ENCODE data around the gene SLCO3A1. TPM values are rescaled to one million over a fixed set of nuclear protein-coding genes. Genes with fewer than 3 reads are reported as not detected.

SLCO3A1 gene
- total RNA-seq, 1 donor = 5.4 TPM

DNA sequence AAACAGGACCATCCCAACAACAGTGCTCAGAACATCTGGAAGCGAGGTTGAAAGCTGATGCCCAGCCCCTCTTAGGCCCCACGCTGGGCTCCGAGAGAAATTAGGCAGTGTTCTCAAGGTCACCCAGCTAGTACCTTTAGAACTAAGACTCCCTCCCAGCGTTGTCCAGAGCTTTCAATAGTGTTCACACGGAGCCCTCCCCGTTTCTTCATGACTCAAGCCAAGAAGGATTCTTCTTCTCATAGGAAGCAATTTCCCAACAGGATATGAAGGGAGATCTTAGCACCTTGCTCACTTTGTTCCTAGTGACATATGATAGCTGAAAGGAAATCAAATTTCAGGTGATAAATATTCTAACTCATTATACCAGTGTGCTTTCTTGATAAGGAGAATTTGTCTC, 296.0 kb downstream of the SLCO3A1 start:
- H4K20me1 ChIP-seq (ENCODE audit: insufficient read depth, low read length) = no peaks in the 10 kb centered on the region
- no peaks in the 10 kb centered on the region for H3K9me3 ChIP-seq (ENCODE audit: low read depth, low read length)
- no peaks in the 10 kb centered on the region for H3K4me1 ChIP-seq (ENCODE audit: insufficient read depth, low read length)
- H3K36me3 ChIP-seq (ENCODE audit: insufficient read depth, low read length) = no peaks in the 10 kb centered on the region
- no peaks in the 10 kb centered on the region for H3K27me3 ChIP-seq (ENCODE audit: insufficient read depth, low read length)
- no peak overlapping the region for H3K4me3 ChIP-seq (ENCODE audit: insufficient read depth, low read length)
- H3K79me2 ChIP-seq (ENCODE audit: insufficient read depth, low read length) = no peaks in the 10 kb centered on the region
- H2AFZ ChIP-seq (ENCODE audit: low read length) = no peak overlapping the region
- H3K4me2 ChIP-seq (ENCODE audit: insufficient read depth, low read length) = no peak overlapping the region
- DNase-seq (ENCODE audit: insufficient read length, low spot score, missing footprints) = peak; percentile 78
- no peak overlapping the region for H3K27ac ChIP-seq (ENCODE audit: low read depth, low read length)
- TF ChIP-seq, protein P1, sequence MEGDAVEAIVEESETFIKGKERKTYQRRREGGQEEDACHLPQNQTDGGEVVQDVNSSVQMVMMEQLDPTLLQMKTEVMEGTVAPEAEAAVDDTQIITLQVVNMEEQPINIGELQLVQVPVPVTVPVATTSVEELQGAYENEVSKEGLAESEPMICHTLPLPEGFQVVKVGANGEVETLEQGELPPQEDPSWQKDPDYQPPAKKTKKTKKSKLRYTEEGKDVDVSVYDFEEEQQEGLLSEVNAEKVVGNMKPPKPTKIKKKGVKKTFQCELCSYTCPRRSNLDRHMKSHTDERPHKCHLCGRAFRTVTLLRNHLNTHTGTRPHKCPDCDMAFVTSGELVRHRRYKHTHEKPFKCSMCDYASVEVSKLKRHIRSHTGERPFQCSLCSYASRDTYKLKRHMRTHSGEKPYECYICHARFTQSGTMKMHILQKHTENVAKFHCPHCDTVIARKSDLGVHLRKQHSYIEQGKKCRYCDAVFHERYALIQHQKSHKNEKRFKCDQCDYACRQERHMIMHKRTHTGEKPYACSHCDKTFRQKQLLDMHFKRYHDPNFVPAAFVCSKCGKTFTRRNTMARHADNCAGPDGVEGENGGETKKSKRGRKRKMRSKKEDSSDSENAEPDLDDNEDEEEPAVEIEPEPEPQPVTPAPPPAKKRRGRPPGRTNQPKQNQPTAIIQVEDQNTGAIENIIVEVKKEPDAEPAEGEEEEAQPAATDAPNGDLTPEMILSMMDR (IDR thresholded peaks at IDR 0.05; ENCODE audit: extremely low read depth, low read depth, low read length) = no peak

DNA sequence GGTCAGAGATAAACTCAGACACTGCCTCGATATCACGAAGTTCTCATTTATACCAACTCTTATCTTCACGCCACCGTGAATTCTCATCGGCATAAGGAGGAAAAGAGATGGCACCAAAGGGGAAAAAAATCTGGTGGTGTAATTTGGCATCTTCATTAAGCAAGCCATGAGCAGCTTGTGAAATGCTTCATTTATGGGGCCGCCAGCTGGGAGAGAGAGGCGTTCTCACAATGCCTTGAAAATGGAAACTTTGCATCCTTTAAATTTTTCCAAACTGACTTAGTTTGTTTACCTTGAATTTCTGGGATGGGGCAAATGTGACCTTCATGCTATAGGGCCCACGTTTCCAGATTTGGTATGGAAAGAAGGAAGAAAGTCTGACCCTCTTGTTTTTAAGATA, 297.7 kb downstream of the SLCO3A1 start:
- no peaks in the 10 kb centered on the region for H3K4me1 ChIP-seq (ENCODE audit: insufficient read depth, low read length)
- DNase-seq (ENCODE audit: insufficient read length, low spot score, missing footprints) = no peak

DNA sequence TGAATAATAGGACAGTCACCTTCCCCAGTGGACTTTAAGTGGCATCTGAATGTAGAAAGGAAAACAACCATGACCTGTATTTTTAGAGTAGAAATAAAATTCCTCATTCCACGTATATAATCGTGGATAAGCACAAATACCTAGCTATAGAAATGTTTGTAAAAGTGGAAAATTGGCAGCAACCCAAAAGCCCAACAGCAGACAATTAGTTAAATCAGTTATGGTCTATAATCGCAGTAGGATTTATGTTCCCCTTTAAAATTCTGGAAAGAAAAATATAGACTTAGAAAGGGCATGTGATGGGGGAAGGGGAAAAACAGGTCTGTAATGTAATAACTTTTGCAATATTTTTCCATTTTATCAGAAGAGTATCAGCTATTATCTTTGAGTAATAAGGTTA, 298.2 kb downstream of the SLCO3A1 start:
- Histone ChIP-seq H4K20me1 (ENCODE audit: insufficient read depth, low read length) (no peaks in the 10 kb centered on the region), H3K4me3 (ENCODE audit: insufficient read depth, low read length) (no peak overlapping the region), H3K36me3 (ENCODE audit: insufficient read depth, low read length) (no peaks in the 10 kb centered on the region), H2AFZ (ENCODE audit: low read length) (no peak overlapping the region), H3K27me3 (ENCODE audit: insufficient read depth, low read length) (no peaks in the 10 kb centered on the region), H3K27ac (ENCODE audit: low read depth, low read length) (no peak overlapping the region), H3K4me1 (ENCODE audit: insufficient read depth, low read length) (no peaks in the 10 kb centered on the region), H3K4me2 (ENCODE audit: insufficient read depth, low read length) (no peak overlapping the region), H3K9me3 (ENCODE audit: low read depth, low read length) (no peaks in the 10 kb centered on the region), H3K79me2 (ENCODE audit: insufficient read depth, low read length) (no peaks in the 10 kb centered on the region)
- DNase-seq (ENCODE audit: insufficient read length, low spot score, missing footprints) = no peak
- TF ChIP-seq, protein P1 (IDR thresholded peaks at IDR 0.05; ENCODE audit: extremely low read depth, low read depth, low read length) = no peak

More for the DNA sequence above, 297.7 kb downstream of the SLCO3A1 start:
- Histone ChIP-seq H3K79me2 (ENCODE audit: insufficient read depth, low read length) (no peaks in the 10 kb centered on the region), H3K36me3 (ENCODE audit: insufficient read depth, low read length) (no peaks in the 10 kb centered on the region), H3K27me3 (ENCODE audit: insufficient read depth, low read length) (no peaks in the 10 kb centered on the region), H4K20me1 (ENCODE audit: insufficient read depth, low read length) (no peaks in the 10 kb centered on the region), H3K27ac (ENCODE audit: low read depth, low read length) (no peak overlapping the region), H2AFZ (ENCODE audit: low read length) (no peak overlapping the region), H3K9me3 (ENCODE audit: low read depth, low read length) (no peaks in the 10 kb centered on the region), H3K4me2 (ENCODE audit: insufficient read depth, low read length) (no peak overlapping the region), H3K4me3 (ENCODE audit: insufficient read depth, low read length) (no peak overlapping the region)
- TF ChIP-seq, protein P1 (IDR thresholded peaks at IDR 0.05; ENCODE audit: extremely low read depth, low read depth, low read length) = no peak

DNA sequence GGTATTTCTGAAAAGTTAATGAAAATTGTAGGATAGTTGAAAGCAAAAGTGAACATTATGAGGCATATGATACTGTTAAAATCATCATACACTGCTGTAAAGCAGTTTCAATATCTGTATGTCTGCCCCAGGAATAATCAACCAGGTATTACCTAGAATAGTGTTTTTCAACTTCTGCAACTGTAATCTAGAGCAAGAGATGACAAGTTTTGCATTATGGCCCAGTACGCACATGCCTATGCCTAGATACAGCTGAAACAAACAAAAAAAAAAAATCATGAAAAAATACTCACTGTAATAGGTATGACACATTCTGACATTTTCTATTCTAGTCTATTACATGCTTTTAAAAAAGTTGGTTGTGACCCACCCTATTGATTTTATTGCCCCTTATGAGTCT, 299.5 kb downstream of the SLCO3A1 start:
- TF ChIP-seq, protein P1 (IDR thresholded peaks at IDR 0.05; ENCODE audit: extremely low read depth, low read depth, low read length) = no peak
- H3K79me2 ChIP-seq (ENCODE audit: insufficient read depth, low read length) = no peaks in the 10 kb centered on the region
- no peak overlapping the region for H2AFZ ChIP-seq (ENCODE audit: low read length)
- H4K20me1 ChIP-seq (ENCODE audit: insufficient read depth, low read length) = no peaks in the 10 kb centered on the region
- no peaks in the 10 kb centered on the region for H3K4me1 ChIP-seq (ENCODE audit: insufficient read depth, low read length)
- no peaks in the 10 kb centered on the region for H3K9me3 ChIP-seq (ENCODE audit: low read depth, low read length)
- H3K4me3 ChIP-seq (ENCODE audit: insufficient read depth, low read length) = no peak overlapping the region
- no peak overlapping the region for H3K27ac ChIP-seq (ENCODE audit: low read depth, low read length)
- no peaks in the 10 kb centered on the region for H3K27me3 ChIP-seq (ENCODE audit: insufficient read depth, low read length)
- no peak overlapping the region for H3K4me2 ChIP-seq (ENCODE audit: insufficient read depth, low read length)
- no peak for DNase-seq (ENCODE audit: insufficient read length, low spot score, missing footprints)
- no peaks in the 10 kb centered on the region for H3K36me3 ChIP-seq (ENCODE audit: insufficient read depth, low read length)
